Uterus (tissue), 4 donors: ENCODE results near the gene SOX5. TPM values are rescaled to one million over a fixed set of nuclear protein-coding genes. Genes with fewer than 3 reads are reported as not detected.

Experiments
- DNase-seq, 2 donors: peaks; one replicate each; pipeline ENCODE4 v3.0.0-alpha.2; 2019 to 2020
- H3K27ac ChIP-seq, 2 donors: fragments of 200-600 bp; sonication (generic); 1 replicate in 1 of 2; 2 replicates in 1 of 2; pipeline ENCODE4 v1.5.1; 2016 to 2018
- H3K27me3 ChIP-seq, 2 donors: fragments of 200-600 bp; sonication (generic); one replicate each; pipeline ENCODE4 v1.5.1; 2018 to 2019; ENCODE audit warnings: control low read depth in 1 of 2
- H3K36me3 ChIP-seq, 2 donors: fragments of 200-600 bp; sonication (generic); one replicate each; pipeline ENCODE4 v1.5.1; 2019; ENCODE audit warnings: control low read depth in 1 of 2
- H3K4me1 ChIP-seq, 2 donors: fragments of 200-600 bp; sonication (generic); one replicate each; pipeline ENCODE4 v1.5.1; 2018 to 2019; ENCODE audit warnings: control low read depth in 1 of 2
- H3K4me3 ChIP-seq, 2 donors: fragments of 200-600 bp; sonication (generic); 1 replicate in 1 of 2; 2 replicates in 1 of 2; pipeline ENCODE4 v1.5.1; 2018 to 2019; ENCODE audit warnings: mild to moderate bottlenecking in 1 of 2
- H3K9me3 ChIP-seq, 2 donors: fragments of 200-600 bp; sonication (generic); one replicate each; pipeline ENCODE4 v1.5.1; 2019; ENCODE audit warnings: control low read depth in 1 of 2
- POLR2A ChIP-seq, 2 donors: fragments of 450-650 bp; IDR thresholded peaks; one replicate each; pipeline ENCODE4 v1.6.1; 2016; ENCODE audit warnings: antibody characterized with exemption in 2 of 2, mild to moderate bottlenecking in 1 of 2, moderate library complexity in 1 of 2
- intact Hi-C: fragments of 100-400 bp; cut with DNase I; formaldehyde crosslinking; loops from one replicate; pipeline ENCODE4 v1.15.1; 2023; ENCODE audit warnings: low total_unique reads
- total RNA-seq, 4 donors: library from RNA; depleted of rRNA in 3 of 4; stranded (reverse); fragments of >200 nt in 3 of 4; gene quantifications; one replicate each; pipeline versions ENCODE4 v1.1.0 to v1.2.4, GENCODE V29; 2014 to 2023
- TF ChIP-seq, protein P1 (sequence below), 4 experiments: fragments of 200-600 bp in 2 of 4; fragments of 450-650 bp in 2 of 4; sonication (generic) in 2 of 4; IDR thresholded peaks; one replicate each; pipeline ENCODE4 v1.5.1; 2016 to 2019; ENCODE audit warnings: antibody characterized with exemption in 4 of 4, mild to moderate bottlenecking in 2 of 4, moderate library complexity in 1 of 4
- donor health status: DM: yes; HTN: yes; CAD: no.

The SOX5 gene
- total RNA-seq, 4 donors from 2014 or later = 9.1 to 69.5 (median 31.2) TPM

DNA sequence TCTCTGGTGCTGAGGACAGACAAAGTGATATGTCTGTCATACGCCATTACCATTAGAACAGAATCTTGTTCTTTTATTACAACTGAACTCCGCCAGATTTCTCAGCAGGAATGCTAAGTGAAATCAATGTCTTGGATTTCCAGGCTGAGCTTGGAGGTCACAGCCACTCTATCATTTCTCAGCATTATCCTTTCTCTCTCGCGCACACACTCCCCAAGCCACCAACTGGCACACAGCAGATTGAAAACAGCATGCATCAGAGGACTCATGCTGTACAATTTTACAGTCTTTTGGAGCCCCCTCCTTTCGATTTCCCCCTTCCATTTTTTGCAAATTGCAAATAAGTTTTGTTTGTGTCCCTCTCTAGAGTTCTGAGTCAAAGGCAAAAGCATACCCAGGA, 348.6 kb downstream of the SOX5 start:
- intact Hi-C loops = no loop called here
- no peaks in the 10 kb centered on the region for H3K4me1 ChIP-seq
- no peak overlapping the region for H3K4me3 ChIP-seq
- H3K9me3 ChIP-seq = no peaks in the 10 kb centered on the region
- H3K27me3 ChIP-seq = no peaks in the 10 kb centered on the region
- no peaks in the 10 kb centered on the region for H3K36me3 ChIP-seq
- TF ChIP-seq, protein P1, sequence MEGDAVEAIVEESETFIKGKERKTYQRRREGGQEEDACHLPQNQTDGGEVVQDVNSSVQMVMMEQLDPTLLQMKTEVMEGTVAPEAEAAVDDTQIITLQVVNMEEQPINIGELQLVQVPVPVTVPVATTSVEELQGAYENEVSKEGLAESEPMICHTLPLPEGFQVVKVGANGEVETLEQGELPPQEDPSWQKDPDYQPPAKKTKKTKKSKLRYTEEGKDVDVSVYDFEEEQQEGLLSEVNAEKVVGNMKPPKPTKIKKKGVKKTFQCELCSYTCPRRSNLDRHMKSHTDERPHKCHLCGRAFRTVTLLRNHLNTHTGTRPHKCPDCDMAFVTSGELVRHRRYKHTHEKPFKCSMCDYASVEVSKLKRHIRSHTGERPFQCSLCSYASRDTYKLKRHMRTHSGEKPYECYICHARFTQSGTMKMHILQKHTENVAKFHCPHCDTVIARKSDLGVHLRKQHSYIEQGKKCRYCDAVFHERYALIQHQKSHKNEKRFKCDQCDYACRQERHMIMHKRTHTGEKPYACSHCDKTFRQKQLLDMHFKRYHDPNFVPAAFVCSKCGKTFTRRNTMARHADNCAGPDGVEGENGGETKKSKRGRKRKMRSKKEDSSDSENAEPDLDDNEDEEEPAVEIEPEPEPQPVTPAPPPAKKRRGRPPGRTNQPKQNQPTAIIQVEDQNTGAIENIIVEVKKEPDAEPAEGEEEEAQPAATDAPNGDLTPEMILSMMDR (IDR thresholded peaks at IDR 0.05) = no peak
- no peak for TF ChIP-seq POLR2A (IDR thresholded peaks at IDR 0.05)
- DNase-seq = no peak
- H3K27ac ChIP-seq = no peak overlapping the region

DNA sequence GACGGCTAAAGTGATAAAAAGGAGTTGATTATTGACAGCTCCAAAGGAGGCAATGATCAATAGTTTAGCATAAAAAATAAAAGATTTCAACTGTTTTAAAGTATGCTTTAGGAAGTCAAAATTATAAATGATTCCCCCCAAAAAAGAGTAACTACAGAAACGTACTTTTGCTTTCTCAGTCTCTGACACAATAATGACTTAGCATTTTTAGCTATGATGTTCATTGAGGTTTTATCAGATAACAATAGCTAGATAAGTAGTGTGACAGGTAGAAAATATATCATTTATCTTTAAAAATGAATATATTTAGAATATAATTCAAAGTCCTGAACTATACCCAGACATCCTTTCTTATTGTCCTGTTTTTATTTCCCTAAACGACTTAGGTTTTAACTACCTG, 352.9 kb downstream of the SOX5 start:
- H3K9me3 ChIP-seq = no peaks in the 10 kb centered on the region
- TF ChIP-seq, protein P1 (IDR thresholded peaks at IDR 0.05) = no peak
- no peak for TF ChIP-seq POLR2A (IDR thresholded peaks at IDR 0.05)
- no peaks in the 10 kb centered on the region for H3K27me3 ChIP-seq
- no peaks in the 10 kb centered on the region for H3K4me1 ChIP-seq
- no peak overlapping the region for H3K4me3 ChIP-seq
- H3K27ac ChIP-seq = no peak overlapping the region
- no peak for DNase-seq
- intact Hi-C loops = no loop called here
- no peaks in the 10 kb centered on the region for H3K36me3 ChIP-seq

DNA sequence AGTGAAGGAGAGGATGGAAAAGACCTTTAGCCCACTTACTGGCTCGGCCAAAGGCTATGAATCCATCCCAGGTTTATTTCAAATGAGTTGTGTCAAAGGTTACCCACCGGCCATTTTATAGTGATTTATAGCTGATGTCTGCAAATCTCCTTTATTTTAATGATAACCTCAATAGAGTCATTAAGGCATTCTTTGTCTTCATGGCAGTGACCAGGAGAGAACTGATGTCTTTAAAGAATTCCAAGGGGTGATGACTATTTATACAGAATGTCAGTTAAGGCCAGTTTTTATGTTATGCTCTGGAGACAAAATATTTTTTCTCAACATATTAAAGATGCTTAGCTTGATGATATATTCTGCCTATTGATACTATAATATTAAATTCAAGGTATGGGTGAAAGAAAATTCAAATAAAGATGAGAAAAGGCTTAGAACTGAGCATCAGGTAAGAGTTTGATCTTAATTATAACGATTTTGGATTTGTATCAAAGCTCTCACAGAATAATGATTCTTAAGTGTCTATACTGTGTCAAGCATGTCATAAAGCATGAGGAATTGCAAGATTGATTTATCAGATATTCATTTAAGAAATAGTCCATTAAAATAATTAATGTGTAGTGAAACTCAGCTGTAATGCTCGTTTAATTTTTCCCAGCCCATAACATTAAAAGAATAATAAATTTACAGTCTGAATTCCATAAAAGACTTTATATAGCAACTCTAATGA, 361.5 kb downstream of the SOX5 start:
- H3K27me3 ChIP-seq = no peaks in the 10 kb centered on the region
- no peak overlapping the region for H3K4me3 ChIP-seq
- intact Hi-C loops = no loop called here
- DNase-seq = no peak
- no peaks in the 10 kb centered on the region for H3K9me3 ChIP-seq
- H3K27ac ChIP-seq = no peak overlapping the region
- H3K4me1 ChIP-seq = no peaks in the 10 kb centered on the region
- TF ChIP-seq, protein P1 (IDR thresholded peaks at IDR 0.05) = no peak
- no peak for TF ChIP-seq POLR2A (IDR thresholded peaks at IDR 0.05)
- no peaks in the 10 kb centered on the region for H3K36me3 ChIP-seq

DNA sequence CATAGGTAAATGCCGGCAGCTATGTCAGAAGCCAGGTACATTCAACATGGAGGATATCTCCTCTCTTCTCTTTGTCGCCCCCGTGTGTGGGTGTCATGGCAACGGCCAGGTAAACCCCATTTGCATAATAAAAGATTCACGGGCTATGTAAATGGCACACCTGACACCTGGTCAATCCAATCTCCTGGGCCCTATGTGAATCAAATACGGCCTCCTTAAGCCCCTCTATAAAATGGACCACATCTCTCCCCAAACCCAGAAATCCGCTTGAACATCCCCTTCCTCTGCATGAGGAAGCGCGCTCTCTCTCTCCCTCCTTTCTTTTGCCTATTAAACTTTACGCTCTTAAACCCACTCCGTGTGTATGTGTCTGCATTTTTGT, 363.7 kb downstream of the SOX5 start:
- Histone ChIP-seq H3K27ac (no peak overlapping the region), H3K9me3 (no peaks in the 10 kb centered on the region), H3K4me3 (no peak overlapping the region), H3K27me3 (no peaks in the 10 kb centered on the region), H3K36me3 (no peaks in the 10 kb centered on the region), H3K4me1 (no peaks in the 10 kb centered on the region)
- no peak for TF ChIP-seq POLR2A (IDR thresholded peaks at IDR 0.05)
- TF ChIP-seq, protein P1 (IDR thresholded peaks at IDR 0.05) = no peak
- intact Hi-C loops = no loop called here
- no peak for DNase-seq

DNA sequence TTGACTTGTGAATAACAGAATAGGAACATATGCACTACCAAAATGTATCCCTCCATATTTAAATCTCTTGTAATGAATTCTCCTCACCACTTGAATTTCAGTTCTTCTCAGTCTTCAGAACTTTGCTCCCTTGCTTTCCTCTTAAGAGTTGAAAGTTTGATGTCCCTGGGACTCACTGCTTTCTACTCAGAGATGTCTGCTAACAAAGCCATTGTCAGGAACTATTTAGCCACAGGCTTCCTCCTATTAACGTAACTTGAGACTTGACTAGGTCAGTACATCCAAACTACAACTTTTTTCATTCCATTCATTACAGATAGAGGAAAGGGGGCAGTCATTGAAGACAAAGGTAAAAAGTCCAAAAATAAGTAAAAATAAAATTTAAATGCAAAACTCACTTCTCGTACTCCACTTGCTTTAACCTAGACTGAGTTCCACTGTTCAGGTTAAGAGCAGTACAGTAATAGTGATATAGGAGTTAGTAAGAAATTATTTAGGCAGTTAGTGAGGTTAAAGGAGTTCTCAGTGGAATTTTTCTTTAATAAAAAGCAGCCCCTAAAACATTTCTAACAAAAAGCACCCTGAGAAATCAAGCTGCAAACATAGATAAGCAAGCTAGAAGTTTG, 364.2 kb downstream of the SOX5 start:
- no peak for DNase-seq
- no peaks in the 10 kb centered on the region for H3K36me3 ChIP-seq
- no peak overlapping the region for H3K4me3 ChIP-seq
- intact Hi-C loops = no loop called here
- H3K27ac ChIP-seq = no peak overlapping the region
- H3K9me3 ChIP-seq = no peaks in the 10 kb centered on the region
- no peaks in the 10 kb centered on the region for H3K27me3 ChIP-seq
- TF ChIP-seq POLR2A (IDR thresholded peaks at IDR 0.05) = no peak
- TF ChIP-seq, protein P1 (IDR thresholded peaks at IDR 0.05) = no peak
- no peaks in the 10 kb centered on the region for H3K4me1 ChIP-seq
